Activated effector memory CD4-positive, alpha-beta T cell treated with Interleukin-2 at 50 U/mL for 16 hours (primary cell): ENCODE measurements around the gene PRODH.
"Not testable (repeated sequence)": the region's sequence is repeated elsewhere in the genome, so short reads cannot be mapped to it uniquely, and the experiment has no call there.

ENCODE experiments used
- DNase-seq: peaks from one replicate; pipeline ENCODE4 v3.0.0-alpha.2; 2020

Gene PRODH

DNA sequence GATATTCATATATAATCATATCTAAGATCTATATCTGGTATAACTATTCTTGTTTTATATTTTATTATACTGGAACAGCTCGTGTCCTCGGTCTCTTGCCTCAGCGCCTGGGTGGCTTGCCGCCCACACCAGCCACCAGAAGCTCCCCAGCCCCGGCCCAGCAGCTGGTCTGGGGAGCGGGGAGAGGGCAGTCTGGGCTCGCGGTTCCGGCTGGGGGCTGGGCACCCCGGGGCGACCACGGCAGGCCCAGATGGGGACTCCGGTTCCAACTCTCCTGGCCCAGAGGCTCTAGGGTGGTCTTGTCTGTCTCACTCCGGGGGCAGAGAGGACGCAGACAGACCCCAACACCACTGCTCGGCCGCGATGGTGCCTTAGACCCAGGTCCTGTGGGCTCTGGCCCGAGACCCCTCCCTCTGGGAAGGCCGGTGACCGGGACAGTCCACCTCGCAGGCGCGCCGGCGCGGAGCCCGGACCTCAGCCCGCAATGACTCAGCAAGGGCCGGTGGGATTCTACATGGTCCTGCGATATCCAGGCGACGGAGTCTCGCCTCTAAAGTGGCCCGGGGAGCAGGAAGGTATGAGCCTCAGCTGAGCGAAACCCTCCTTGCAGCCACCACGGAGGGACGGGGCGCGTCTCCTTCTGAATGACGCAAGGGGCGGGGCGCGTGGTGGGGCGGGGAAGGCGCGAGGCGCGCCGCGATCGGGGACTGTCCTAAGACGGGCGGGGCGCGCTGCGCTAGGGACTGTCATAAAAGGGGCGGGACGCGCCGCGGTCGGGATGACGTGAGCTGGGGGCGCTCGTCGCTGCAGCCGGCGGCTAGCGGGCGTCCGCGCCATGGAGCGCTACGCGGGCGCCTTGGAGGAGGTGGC lies 30.3 kb downstream of the PRODH start, which contains the start of gene DGCR6:
Gene DGCR6 (plus strand): TSS at position 781 of the 870 bp plus-strand sequence. CDS start 55 bp downstream, at position 836.
- DNase-seq: no peak

DNA sequence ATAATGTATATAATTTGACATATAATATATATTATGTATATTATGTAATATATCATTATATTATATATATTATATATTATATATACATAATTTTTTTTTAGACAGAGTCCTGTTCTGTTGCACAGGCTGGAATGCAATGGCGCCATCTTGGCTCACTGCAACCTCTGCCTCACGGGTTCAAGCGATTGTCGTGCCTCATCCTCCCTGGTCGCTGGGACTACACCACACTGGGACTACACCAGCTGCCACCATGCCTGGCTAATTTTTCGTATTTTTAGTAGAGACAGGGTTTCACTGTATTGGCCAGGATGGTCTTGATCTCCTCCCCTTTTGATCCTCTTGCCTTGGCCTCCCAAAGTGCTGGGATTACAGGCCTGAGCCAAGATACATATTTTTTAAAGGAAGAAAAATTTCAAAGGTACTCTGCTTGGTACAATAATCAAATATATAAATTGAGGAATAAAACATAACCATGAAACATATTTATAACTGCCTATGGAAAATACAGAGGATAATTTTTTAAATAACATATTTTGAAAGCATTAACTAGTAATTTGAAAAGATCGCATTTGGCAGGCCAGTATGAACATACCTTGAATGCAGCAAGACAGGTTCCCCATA lies 39.9 kb downstream of the PRODH start:
- DNase-seq: not testable (repeated sequence)

DNA sequence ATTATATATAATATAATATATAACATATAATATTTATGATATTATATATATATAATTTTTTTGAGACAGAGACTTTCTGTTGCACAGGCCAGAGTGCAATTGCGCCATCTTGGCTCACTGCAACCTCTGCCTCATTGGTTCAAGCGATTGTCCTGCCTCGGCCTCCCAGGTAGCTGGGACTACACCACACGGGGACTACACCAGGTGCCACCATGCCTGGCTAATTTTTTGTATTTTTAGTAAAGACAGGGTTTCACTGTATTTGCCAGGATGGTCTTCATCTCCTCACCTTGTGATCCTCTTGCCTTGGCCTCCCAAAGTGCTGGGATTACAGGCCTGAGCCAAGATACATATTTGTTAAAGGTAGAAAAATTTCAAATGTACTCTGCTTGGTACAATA lies 42.3 kb downstream of the PRODH start:
- DNase-seq: not testable (repeated sequence)

DNA sequence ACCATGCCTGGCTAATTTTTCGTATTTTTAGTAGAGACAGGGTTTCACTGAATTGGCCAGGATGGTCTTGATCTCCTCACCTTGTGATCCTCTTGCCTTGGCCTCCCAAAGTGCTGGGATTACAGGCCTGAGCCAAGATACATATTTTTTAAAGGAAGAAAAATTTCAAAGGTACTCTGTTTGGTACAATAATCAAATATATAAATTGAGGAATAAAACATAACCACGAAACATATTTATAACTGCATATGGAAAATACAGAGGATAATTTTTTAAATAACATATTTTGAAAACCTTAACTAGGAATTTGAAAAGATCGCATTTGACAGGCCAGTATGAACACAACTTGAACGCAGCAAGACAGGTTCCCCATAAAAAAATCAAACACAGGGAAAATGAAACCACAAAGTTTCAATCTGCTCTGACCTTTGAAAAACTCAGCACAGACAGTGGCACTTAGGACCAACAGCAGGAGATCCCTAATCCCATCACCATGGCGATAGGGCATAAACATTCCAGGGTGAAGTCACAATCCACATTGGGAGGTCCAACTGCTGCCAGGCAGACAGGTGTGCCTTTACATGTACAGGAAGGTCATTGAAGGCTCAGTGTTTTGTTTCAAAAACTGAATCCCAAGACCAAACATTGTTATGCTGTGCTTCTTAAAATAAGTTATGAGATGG lies 45.4 kb downstream of the PRODH start:
- not testable (repeated sequence) for DNase-seq

DNA sequence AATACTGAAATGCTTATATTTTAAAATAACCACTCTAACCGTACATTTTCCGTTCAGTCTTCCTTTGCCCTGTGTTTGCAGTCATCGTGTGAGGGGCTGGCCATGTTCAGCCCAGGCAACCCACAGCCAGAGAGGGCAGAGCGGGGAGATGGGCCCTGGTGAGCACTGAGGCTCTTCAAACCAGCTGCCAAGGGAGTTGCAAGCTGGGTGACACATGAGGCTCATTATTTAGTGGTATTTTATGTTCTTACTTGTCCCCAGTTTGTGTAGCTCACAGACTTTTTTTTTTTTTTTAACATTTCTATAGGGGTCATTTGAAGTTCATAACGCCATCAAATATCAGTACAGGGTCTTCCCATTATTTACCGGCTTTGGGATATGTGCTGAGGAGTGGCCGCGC lies 48.0 kb downstream of the PRODH start:
- no peak for DNase-seq

DNA sequence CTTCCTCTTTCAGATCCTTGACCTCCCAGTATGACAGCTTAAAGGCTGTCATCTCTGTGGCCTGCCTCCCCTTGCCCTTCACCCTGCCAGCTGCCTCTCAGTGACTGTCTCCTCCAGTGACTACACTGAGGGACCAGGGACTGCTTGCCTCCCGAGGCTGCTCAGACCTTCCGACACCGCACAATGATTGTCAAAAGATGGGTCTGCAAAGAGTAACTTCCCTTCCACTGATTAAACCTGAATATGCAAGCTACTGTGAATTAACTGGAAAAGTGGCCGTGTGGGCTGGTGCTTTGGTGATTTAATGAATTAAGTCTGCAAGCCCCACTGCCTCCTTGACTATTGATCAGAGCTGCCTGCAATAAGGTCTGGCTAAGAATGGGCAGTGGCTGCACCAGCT lies 51.6 kb downstream of the PRODH start:
- DNase-seq: not testable (repeated sequence)

DNA sequence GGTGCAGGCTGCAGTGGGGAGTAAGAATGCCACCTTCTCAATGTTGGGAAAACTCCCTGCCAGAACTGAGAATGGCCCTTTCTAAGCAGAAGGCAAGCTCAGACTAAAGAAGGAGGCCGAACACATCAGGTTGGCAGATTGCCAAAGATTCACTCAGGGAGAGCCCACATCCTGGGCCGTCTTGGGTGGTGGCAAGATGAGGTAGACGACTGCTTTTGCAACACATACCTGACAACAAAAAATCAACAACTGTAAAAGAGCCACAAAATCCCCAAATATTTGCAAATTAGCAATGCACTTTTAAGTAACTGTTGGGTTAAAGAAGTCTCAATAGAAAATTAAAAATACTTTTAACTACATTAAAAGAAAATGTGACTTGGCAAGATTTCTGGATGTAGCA lies 54.8 kb downstream of the PRODH start:
- peak; percentile 9 for DNase-seq
